ENCODE data around the gene WDR82.

WDR82 gene

DNA sequence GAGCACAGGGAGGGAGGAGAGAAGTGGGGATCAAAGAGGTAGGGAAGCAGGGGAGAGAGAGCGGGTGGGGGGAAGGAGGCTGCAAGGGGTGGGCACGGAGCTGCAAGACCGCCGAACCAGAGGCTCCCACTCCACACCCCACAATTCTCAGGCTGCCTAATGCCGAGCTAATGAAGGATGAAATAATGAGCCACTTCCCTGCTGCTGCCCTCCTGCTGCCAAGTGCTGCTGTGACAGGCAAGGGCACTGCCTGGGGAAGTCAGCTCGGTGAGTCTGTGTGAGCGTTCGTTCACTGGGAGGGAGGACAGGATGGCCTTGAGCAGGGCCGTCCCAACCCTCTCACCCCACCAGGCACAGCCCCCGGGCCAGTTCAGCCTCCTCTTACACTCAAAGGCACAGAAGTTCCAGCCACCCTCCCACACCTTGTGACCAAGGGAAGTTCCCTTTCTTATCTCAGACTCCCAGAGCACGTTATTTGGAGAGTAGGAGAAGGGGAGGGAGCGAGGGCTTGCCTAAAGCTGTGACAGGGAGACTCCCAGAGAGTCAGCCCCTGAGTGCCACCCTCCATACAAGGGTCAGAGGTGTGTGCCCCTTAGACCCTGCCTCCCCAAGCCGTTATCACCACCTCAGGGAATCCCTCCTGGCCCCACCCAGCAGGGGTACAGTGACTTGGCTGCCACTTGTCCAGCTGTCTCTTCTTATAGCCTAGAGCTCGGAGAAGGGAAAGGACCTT lies 21.6 kb upstream of the WDR82 start:
- no peaks in the 10 kb centered on the region for H3K9me3 Mint-ChIP-seq
- peaks cover 26% of the 10 kb centered on the region for H3K4me1 Mint-ChIP-seq
- no peak overlapping the region for H3K4me3 Mint-ChIP-seq
- H3K27me3 Mint-ChIP-seq: no peaks in the 10 kb centered on the region
- ATAC-seq (replicated peaks; ENCODE audit: extremely low read depth, poor library complexity, severe bottlenecking): no peak
- no peak for DNase-seq (ENCODE audit: low spot score in 2 of 2)
- peaks cover 8% of the 10 kb centered on the region for H3K36me3 Mint-ChIP-seq (ENCODE audit: insufficient read depth)
- H3K27ac Mint-ChIP-seq (ENCODE audit: low read depth): peak overlapping the region; percentile 76

DNA sequence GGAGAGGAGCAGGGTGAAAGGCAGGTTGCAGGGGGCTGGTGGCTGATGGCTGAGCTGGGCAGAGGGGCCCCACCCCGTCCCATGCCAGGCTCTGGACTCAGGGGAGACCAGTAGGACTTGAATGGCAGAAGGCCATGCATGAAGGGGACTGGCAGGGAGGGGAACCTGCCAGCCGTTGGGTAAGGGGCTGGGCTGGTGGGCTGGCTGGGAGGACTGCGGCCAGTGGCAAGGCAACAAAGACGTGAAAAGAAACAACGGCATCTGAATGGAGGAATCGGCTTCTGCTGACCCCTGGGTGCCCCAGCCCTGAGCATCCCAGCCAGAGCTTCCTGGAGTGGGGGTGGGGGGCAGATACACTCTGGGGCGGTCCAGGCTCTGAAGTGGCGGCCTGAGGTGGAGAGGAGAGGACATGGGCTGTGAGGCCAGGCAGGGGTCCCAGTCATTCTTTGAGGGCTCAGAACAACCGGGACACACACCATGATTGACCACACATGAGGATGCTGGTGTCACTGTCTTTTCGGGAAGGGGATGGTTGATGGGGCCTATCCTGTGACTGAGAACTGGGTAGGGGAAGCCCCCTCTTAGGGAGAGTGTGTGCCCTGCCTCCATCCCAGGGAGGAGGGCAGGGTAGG lies 20.9 kb upstream of the WDR82 start:
- DNase-seq (ENCODE audit: low spot score in 2 of 2) (no peak), ATAC-seq (replicated peaks; ENCODE audit: extremely low read depth, poor library complexity, severe bottlenecking) (no peak)
- Mint-ChIP-seq H3K4me3 (no peak overlapping the region), H3K27ac (ENCODE audit: low read depth) (peak overlapping the region; percentile 76), H3K9me3 (no peaks in the 10 kb centered on the region), H3K36me3 (ENCODE audit: insufficient read depth) (peaks cover 9% of the 10 kb centered on the region), H3K27me3 (no peaks in the 10 kb centered on the region), H3K4me1 (peaks cover 26% of the 10 kb centered on the region)

DNA sequence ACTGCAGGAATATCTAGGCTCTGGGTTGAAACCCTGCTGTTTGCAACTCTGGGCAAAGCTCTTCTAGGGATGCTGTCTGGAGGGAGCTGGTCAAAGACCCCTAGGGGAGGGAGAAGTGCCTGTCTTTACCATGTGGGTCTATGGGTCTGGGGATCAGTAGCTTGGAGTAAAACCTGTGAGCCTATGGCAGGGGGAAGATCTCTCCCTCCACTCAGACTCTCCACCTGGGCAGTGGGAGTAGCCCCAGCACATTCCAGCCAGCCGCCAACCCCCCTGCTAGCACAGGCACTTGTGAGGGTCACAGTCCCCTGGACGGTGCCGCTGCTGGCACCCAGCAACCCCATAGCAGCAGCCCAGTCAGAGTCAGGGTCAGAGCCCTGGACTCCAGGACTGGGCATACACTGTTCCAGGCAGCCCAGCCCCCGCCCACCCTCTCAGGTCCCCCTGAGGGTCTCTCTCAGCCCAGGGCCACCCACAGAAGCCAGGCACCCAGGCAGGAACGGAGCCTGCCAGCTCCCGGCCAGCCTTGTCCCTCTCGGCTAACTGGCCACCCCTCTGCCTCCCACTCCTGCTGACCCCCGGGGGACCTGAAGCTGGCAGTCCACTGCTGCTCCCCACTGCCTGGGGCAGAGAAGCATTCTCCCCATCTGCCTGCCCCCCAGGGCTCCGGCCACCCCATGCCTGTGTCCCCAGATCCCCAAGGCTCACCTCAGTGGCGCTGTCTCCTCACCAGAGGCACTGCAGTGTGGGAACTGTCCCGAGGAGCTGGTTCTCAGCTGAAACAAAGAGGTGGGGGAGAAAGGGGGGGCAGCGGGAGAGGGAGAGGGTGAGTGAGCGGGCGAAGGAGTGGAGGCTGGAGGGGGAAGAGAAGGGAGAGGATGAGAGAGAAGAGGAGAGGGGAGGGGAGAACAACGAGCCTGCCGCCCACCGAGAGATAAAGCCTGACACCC lies 20.0 kb upstream of the WDR82 start:
- ATAC-seq (replicated peaks; ENCODE audit: extremely low read depth, poor library complexity, severe bottlenecking) (no peak), DNase-seq (ENCODE audit: low spot score in 2 of 2) (no peak)
- Mint-ChIP-seq H3K36me3 (ENCODE audit: insufficient read depth) (peaks cover 8% of the 10 kb centered on the region), H3K9me3 (no peaks in the 10 kb centered on the region), H3K4me3 (no peak overlapping the region), H3K27me3 (no peaks in the 10 kb centered on the region), H3K27ac (ENCODE audit: low read depth) (no peak overlapping the region), H3K4me1 (peaks cover 26% of the 10 kb centered on the region)

DNA sequence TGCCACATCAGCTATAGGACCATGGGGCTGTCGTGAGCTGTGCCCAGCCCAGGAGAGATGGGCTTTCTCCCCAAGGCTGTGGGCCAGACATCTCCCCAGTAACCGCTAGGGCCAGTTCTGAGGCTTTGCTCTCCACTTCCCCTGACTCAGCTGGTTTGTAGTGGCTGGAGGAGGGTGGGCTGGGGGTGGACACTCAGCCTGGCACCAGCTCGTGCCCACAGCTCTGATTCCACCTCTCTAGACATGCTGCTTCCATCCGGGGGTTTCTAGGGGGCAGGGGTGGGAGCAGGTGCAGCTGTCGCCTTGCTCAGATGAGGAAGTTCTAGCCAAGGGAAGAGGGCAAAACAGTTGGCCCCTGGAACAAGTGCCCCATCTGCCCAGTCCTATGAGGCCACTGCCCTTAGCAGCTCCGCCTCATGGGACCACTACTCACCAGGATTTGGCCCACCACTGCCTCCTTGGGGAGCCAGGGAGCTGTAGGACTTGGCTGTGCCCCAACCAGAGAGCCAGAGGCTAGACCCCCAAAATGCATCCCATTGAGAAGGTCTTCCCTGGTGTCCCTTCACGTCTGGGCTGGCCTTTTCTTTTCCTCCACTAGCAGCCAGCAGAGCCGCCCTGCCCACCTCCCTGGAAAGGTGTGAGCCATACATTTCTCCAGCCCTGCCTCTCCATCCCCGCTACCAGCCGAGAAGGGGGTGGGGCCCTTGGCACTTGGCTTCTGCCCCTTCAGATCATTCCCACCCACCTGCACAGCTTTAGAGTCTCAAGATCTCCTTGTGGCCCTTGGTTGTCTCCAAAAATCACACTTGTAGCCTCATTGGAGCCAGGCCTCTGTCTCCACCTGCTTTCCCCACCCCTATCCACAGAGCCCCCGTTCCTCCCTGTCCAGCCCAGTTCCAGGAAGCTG lies 19.0 kb upstream of the WDR82 start:
- Mint-ChIP-seq H3K9me3 (no peaks in the 10 kb centered on the region), H3K27me3 (no peaks in the 10 kb centered on the region), H3K36me3 (ENCODE audit: insufficient read depth) (peaks cover 10% of the 10 kb centered on the region), H3K27ac (ENCODE audit: low read depth) (no peak overlapping the region), H3K4me3 (no peak overlapping the region), H3K4me1 (peaks cover 21% of the 10 kb centered on the region)
- ATAC-seq (replicated peaks; ENCODE audit: extremely low read depth, poor library complexity, severe bottlenecking): no peak
- no peak for DNase-seq (ENCODE audit: low spot score in 2 of 2)

DNA sequence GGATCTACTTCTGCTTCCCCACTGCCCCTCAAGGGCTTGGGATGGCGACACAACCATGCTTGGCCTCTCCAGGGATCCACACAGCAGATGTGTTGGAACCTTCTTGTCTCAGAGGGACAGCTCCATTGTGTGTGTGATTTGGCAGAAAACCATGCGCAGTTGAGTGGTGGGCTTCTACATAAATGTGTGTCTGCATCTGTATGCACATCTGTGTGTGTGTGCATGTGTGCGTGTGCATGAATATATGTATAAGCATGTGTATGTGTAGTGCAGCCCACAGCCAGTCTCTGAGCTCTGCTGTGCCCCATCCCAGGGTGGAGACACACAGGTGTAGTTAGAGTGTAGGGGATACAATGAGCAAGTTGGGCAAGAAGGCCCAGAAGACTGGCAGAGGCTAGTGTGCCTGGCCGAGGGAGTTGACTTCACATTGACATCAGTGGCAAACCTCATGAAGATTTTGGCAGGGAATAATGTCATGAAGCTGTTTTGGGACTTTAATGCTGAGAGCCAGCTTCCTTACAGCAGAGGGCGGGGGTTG lies 17.3 kb upstream of the WDR82 start:
- DNase-seq (ENCODE audit: low spot score in 2 of 2) (no peak), ATAC-seq (replicated peaks; ENCODE audit: extremely low read depth, poor library complexity, severe bottlenecking) (no peak)
- no peak overlapping the region for H3K27ac Mint-ChIP-seq (ENCODE audit: low read depth)
- peaks cover 11% of the 10 kb centered on the region for H3K36me3 Mint-ChIP-seq (ENCODE audit: insufficient read depth)
- H3K27me3 Mint-ChIP-seq: no peaks in the 10 kb centered on the region
- H3K9me3 Mint-ChIP-seq: no peaks in the 10 kb centered on the region
- no peak overlapping the region for H3K4me3 Mint-ChIP-seq
- H3K4me1 Mint-ChIP-seq: peaks cover 31% of the 10 kb centered on the region

DNA sequence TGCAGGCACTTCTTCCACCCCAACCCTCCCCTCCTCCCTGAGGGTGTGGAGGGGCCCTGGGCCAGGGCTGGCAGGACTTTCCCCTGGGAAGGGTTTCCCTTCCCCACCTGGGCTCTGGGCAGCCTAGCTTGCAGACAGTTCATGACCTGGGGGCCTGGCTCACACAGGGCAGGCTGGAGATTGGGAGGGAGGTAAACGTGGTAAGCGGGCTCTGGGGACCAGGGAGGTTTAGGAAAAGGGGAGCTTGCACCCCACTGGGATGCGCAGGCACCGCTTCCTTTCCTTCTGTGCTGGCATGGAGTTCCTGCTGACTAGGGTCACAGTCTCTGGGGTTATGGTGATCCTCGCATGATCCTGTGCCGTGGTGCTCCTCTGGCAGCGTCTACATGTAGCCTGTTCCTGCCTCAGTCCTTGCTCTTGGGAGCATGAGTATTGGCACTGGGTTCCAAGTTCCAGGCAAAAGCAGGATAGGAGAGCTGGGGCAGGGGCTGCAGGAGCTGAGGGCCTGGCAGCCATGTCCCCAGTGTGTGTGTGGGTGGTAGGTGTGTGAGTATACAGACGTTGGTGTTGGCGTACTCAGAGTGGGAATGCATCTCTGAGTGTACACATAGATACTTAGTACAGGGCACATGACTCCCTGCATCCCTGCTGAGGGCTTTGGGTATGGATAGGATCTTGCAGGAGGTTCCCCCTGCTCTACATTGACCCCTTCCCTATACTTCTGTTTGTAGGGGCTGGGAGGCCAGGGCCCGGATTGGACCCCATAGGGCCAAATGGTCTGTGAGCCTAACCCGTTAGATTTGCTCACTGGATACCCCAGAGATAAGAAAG lies 16.1 kb upstream of the WDR82 start:
- Mint-ChIP-seq H3K9me3 (no peaks in the 10 kb centered on the region), H3K27ac (ENCODE audit: low read depth) (no peak overlapping the region), H3K4me1 (peaks cover 26% of the 10 kb centered on the region), H3K36me3 (ENCODE audit: insufficient read depth) (peaks cover 14% of the 10 kb centered on the region), H3K27me3 (no peaks in the 10 kb centered on the region), H3K4me3 (no peak overlapping the region)
- DNase-seq (ENCODE audit: low spot score in 2 of 2) (no peak), ATAC-seq (replicated peaks; ENCODE audit: extremely low read depth, poor library complexity, severe bottlenecking) (no peak)

DNA sequence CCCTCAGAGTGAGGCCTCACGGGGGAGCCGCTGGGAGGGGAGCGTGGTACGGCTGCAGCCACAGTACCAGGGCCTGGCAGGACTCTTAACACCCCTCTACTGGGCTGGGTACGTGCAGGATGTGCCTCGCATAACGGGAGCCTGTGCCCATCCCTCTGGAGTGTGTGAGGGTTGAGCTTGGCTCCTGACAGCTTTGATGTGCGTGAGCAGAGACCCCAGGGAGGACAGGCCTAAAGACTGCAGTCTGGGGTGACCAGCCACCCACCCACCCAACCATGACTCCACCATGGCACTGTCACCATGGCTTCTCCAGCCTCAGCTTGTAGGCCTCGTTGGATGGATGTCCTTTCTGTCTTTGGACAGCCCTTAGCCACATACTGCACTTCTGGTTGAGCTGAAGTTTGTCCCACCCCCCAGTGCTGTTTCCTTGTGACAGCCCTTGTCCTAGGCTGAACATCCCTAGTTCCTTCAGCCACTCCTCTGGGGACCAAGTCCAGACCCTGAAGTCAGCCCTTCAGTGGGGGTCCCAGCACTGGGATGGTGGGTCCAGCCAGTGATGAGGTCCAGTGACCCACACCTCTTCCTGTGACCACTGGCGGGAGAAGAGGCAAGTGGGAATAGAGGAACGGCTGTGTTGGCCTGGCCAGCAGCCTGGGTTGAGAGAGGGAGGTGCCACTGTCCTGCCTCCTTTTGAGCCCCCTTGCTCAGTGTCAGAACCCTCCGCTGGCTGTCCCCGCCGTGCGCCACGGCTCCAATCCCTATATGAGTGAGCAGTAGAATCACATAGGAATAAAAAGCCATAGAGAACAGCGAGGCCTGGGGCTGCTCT lies 15.3 kb upstream of the WDR82 start:
- ATAC-seq (replicated peaks; ENCODE audit: extremely low read depth, poor library complexity, severe bottlenecking) (no peak), DNase-seq (ENCODE audit: low spot score in 2 of 2) (no peak)
- Mint-ChIP-seq H3K27me3 (no peaks in the 10 kb centered on the region), H3K27ac (ENCODE audit: low read depth) (no peak overlapping the region), H3K4me1 (peaks cover 28% of the 10 kb centered on the region), H3K9me3 (no peaks in the 10 kb centered on the region), H3K36me3 (ENCODE audit: insufficient read depth) (peaks cover 14% of the 10 kb centered on the region), H3K4me3 (no peak overlapping the region)

DNA sequence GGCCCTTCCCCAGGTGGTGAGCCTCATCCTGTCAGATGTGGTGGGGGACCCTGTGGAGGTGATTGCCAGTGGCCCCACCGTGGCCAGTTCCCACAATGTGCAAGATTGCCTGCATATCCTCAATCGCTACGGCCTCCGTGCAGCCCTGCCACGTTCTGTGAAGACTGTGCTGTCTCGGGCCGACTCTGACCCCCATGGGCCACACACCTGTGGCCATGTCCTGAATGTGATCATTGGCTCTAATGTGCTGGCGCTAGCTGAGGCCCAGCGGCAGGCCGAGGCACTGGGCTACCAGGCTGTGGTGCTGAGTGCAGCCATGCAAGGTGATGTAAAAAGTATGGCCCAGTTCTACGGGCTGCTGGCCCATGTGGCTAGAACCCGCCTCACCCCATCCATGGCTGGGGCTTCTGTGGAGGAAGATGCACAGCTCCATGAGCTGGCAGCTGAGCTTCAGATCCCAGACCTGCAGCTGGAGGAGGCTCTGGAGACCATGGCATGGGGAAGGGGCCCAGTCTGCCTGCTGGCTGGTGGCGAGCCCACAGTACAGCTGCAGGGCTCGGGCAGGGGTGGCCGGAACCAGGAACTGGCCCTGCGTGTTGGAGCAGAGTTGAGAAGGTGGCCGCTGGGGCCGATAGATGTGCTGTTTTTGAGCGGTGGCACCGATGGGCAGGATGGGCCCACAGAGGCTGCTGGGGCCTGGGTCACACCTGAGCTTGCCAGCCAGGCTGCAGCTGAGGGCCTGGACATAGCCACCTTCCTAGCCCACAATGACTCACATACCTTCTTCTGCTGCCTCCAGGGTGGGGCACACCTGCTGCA lies 14.0 kb upstream of the WDR82 start:
- H3K27ac Mint-ChIP-seq (ENCODE audit: low read depth): no peak overlapping the region
- ATAC-seq (replicated peaks; ENCODE audit: extremely low read depth, poor library complexity, severe bottlenecking): no peak
- no peak overlapping the region for H3K4me3 Mint-ChIP-seq
- H3K9me3 Mint-ChIP-seq: no peaks in the 10 kb centered on the region
- peaks cover 23% of the 10 kb centered on the region for H3K36me3 Mint-ChIP-seq (ENCODE audit: insufficient read depth)
- H3K27me3 Mint-ChIP-seq: no peaks in the 10 kb centered on the region
- no peak for DNase-seq (ENCODE audit: low spot score in 2 of 2)
- H3K4me1 Mint-ChIP-seq: peaks cover 31% of the 10 kb centered on the region

DNA sequence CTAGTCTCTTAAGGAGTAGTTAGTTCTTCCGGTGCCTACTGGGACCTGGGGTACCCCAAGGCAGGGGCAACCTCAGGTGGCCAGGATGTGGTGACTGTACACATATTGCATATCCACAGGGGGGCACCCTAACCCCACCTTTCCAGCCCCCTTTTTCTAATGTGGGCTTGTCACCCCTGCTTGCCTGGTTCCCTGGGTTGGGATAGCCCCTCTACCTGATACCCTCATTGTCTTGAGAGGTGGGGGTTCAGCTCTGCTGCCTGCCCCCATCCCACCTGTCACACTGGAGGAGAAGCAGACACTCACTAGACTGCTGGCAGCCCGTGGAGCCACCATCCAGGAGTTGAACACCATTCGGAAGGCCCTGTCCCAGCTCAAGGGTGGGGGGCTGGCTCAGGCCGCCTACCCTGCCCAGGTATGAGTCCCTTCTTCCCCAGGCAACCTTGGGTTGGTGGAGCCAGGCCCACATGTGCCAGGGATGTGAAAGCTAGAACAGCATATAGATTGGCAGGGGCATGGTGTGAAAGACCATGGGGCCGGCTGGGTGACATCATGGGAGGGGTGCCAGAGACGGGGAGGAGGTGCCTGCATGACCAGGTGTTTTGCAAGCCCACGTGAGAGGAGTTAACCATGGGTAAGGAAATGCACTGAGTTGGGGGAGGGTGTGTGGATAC lies 13.2 kb upstream of the WDR82 start:
- peak in 1 of 2 donors; percentile 19 for DNase-seq (ENCODE audit: low spot score in 2 of 2)

More for the DNA sequence above, 13.2 kb upstream of the WDR82 start:
- peak overlapping the region; percentile 5 for H3K27ac Mint-ChIP-seq (ENCODE audit: low read depth)
- no peaks in the 10 kb centered on the region for H3K9me3 Mint-ChIP-seq
- peaks cover 35% of the 10 kb centered on the region for H3K4me1 Mint-ChIP-seq
- H3K27me3 Mint-ChIP-seq: no peaks in the 10 kb centered on the region
- H3K36me3 Mint-ChIP-seq (ENCODE audit: insufficient read depth): peaks cover 26% of the 10 kb centered on the region
- no peak for ATAC-seq (replicated peaks; ENCODE audit: extremely low read depth, poor library complexity, severe bottlenecking)
- H3K4me3 Mint-ChIP-seq: no peak overlapping the region

All from central memory CD8-positive, alpha-beta T cell (primary cell).